GM12891 (cell line): ENCODE data around the gene CGA.
A peak's percentile ranks its signal among the peaks of the same experiment; 100 is the strongest.

Source experiments
- DNase-seq: peaks from one replicate; pipeline ENCODE4 v3.0.0; 2011; ENCODE audit warnings: low spot score; ENCODE audit not compliant: insufficient read length
- FAIRE-seq: peaks from 2 replicates; lab custom pipeline; 2011; peaks lifted over from hg19 to GRCh38; lab: Jason Lieb, UNC
- PAX5 ChIP-seq: IDR thresholded peaks from 2 replicates; pipeline ENCODE4 v1.6.1; 2011; ENCODE audit warnings: low read length, moderate library complexity, mild to moderate bottlenecking; ENCODE audit not compliant: insufficient read depth, severe bottlenecking
- POLR2A ChIP-seq: IDR thresholded peaks from 2 replicates; pipeline ENCODE4 v1.6.1; 2011; ENCODE audit warnings: low read depth, low read length, control low read depth
- POLR2AphosphoS5 ChIP-seq: IDR thresholded peaks from 2 replicates; pipeline ENCODE4 v1.6.1; 2011; ENCODE audit warnings: low read depth, low read length, control low read depth
- POU2F2 ChIP-seq: IDR thresholded peaks from 2 replicates; pipeline ENCODE4 v1.6.1; 2011; ENCODE audit warnings: low read depth, mild to moderate bottlenecking, control low read depth, low read length, moderate library complexity
- SPI1 ChIP-seq: IDR thresholded peaks from 2 replicates; pipeline ENCODE4 v1.6.1; 2011; ENCODE audit warnings: low read depth, low read length, control low read depth
- TAF1 ChIP-seq: IDR thresholded peaks from 2 replicates; pipeline ENCODE4 v1.6.1; 2011; ENCODE audit warnings: low read depth, low read length, control low read depth

The CGA gene

DNA sequence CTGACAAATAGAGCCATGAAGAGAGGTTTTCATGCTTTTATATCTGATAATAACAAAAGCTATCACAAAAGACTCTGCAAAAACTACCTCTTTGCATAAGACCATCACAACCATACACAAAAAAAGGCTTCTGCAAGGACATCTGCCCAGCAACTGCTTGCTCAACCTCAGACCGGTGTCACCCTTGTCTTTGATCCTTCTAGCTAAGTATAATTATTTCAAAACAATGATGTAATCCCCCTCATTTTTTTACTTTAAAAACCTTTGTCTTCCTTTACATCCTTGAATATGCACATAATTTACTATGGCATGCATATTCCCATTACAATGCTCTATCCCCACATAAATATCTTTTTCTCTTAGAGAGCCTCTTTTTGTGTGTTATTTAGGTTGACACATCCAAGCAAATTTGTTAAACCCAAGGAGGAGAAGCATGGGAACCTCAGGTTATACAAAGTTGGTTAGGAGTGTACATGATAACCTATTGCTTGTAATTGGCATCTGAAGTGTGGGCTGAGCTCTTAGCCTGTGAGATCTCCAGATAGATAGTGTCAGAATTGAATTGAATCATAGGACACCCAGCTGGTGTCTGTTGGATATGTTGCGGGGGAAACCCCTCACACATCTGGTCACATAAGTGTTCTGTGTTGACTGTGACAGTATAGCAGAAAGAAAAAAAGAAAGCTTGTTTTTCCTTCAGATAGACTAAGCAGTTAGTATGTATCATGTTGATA lies 20.7 kb upstream of the CGA start:
- FAIRE-seq (peak; percentile 91), DNase-seq (peak; percentile 11)
- no peak for TF ChIP-seq POLR2A
- TF ChIP-seq POLR2AphosphoS5 = no peak
- TF ChIP-seq POU2F2 = no peak
- no peak for TF ChIP-seq TAF1
- TF ChIP-seq PAX5 = no peak
- no peak for TF ChIP-seq SPI1

DNA sequence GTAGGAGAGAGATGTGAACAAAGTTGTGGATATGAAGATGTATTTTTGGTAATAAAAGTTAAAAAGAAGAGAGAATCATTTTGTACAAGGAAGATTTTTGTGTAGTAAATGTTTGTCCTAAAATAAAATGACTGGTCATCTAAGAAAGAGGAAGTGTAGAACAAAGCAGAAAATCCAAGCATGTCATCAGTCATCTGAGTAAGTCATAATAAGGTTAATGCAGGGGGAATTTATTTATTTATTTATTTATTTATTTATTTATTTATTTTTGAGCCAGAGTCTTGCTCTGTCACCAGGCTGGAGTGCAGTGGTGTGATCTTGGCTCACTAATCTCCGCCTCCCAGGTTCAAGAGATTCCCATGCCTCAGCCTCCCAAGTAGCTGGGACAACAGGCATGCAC lies 15.7 kb upstream of the CGA start:
- TF ChIP-seq SPI1 (peak; percentile 86), POLR2AphosphoS5 (no peak)
- DNase-seq (no peak), FAIRE-seq (no peak)

DNA sequence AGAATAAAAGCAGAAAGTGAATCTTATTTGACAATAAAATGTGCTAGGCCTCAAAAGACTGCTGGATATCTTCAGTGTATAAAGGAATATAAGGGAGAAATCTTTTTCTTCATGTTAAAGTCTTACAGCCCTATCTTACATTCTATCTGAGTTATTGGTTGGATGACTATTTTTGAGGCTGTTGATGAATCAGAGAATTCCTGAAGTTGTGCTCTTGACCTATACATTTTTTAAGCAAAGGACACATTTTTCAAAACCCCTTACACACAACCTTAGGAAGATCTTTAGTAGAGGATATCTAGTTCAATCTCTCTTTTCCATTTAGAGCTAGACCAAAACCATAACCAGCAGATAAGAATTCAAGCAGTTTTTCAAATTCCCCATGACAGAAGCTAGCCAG lies 10.9 kb upstream of the CGA start:
- no peak for FAIRE-seq
- TF ChIP-seq SPI1 (no peak), POLR2A (no peak), PAX5 (no peak), TAF1 (no peak), POU2F2 (no peak), POLR2AphosphoS5 (no peak)
- DNase-seq = no peak

DNA sequence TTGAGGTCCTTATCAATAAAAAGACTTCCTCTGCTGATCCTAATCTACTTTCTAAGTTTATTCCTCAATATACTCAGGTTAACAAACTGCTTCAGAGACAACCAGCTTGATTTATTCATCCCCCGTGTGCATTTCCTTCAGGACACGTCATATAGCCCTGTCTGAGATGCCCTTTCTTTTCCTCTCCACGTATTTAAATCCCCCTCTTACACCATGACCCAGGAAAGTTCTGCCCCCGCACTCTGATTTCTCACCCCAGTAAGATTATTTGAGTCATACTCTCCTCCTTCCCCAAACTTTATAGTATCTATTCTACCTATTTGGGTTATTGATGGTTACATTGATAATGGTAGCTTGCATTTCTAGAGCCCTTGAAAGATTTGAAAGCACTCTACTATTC lies 9.8 kb upstream of the CGA start:
- FAIRE-seq = no peak
- no peak for DNase-seq
- TF ChIP-seq POLR2A = no peak

DNA sequence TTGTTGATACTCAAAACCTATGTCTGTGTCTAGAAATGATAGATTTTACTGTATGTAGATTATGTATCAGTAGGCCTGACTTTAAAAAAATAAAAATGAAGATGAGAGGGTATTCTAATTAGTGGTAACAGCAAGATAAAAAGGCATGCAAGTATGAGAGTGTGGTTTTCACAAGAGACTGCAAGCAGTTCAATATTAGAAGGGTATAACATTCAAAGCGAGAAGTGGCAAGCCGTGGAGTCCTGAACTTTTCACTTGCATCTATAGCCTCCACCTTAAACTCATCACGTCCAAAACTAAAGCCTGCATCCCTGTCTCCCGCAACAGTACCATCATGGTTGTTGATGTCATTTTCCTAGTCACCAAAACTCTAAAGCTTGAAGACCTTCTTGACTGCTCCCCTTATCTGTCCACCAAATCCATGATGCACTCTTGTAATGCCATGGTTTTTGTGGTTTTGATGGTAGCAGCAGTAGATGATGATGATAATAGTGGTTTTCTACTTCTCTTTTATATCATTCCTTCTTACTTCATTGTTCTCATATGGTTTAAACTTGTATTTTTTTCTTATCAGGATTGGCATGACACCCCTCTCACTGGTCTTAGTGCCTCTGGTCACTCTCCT lies 9.2 kb upstream of the CGA start:
- TF ChIP-seq POU2F2 = no peak
- TF ChIP-seq PAX5 = no peak
- no peak for TF ChIP-seq POLR2A
- TF ChIP-seq TAF1 = no peak
- FAIRE-seq = no peak
- no peak for DNase-seq

DNA sequence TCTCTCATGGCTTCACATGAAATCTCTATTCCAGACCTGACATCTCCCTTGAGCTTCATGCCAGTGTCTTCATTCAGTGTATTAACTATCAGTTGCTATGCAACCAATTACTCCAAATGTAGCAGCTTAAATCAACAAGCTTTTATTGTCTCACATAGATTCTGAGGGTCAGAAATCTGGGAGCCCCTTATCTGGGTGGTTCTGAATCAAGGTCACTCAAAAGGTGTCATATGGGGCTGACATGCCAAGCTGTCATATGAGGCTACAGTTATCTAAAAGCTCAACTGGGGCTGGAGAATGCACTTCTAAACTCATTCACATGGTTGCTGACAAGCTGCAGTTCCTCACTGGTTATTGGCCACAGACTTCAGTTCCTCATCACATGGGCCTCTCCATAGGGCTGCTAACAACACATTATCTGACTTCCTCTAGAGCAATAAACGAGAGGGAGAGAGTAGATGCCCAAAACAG lies 7.3 kb upstream of the CGA start:
- FAIRE-seq (no peak), DNase-seq (no peak)
- TF ChIP-seq POLR2A (no peak), SPI1 (peak; percentile 49; the same call in 1 of the 2 replicates)

DNA sequence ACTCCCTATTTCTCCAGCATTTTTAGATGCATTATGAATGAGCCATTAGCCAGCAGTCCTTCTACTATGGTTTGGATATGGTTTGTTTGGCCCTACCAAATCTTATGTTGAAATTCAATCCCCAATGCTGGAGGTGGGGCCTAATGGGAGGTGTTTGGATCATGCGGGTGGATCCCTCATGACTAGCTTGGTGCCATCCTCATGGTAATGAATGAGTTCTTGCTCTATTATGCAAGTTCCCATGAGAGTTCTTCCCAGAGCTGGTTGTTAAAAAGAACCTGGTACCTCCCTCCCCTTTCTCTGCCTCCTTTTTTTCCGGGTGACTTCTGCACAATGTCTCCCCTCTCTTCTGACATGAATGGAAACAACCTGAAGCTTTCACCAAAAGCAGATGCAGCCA lies 6.2 kb upstream of the CGA start:
- FAIRE-seq (peak; percentile 40), DNase-seq (no peak)

DNA sequence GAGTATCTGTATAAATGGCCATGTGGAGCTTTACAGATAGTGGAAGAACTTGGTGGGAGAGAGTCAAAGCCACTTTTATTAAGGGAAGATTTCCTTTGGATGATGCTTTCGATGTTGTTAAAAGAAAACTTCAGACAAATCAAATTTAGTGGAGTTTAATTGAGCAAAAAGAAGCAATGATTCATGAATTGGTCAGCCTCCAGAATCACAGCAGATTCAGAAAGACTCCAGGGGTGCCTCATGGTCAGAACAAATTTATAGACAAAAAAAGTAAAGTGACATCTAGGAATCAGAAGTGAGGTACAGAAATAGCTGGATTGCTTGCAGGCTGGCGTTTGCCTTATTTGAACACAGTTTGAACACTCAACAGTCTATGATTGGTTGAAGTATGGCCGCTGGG lies 5.3 kb upstream of the CGA start:
- FAIRE-seq (no peak), DNase-seq (no peak)
- TF ChIP-seq POLR2A (no peak), POU2F2 (no peak), PAX5 (no peak), POLR2AphosphoS5 (no peak), SPI1 (no peak), TAF1 (no peak)

More for the DNA sequence above, 6.2 kb upstream of the CGA start:
- TF ChIP-seq POU2F2 (no peak), SPI1 (no peak), TAF1 (no peak), POLR2A (no peak), POLR2AphosphoS5 (no peak), PAX5 (no peak)

DNA sequence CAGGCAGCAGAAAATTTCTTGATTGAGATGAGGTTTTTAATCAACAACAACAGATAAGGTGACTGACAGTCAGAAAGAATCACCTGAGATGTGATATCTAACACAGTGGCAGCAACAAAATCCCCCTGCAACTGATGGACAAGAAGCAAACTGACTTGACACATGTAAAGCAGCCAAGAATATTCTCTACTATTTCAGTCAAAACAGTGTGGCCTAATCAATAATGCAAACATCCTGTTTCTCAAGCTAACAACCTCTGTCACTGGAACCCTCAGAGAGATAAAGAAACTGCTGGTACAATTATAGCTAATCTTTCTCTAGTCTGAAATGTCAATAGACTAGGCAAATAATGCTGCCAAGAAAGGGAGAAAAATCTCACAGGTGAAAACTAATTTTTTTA lies 4.6 kb upstream of the CGA start:
- peak; percentile 77 for FAIRE-seq
- DNase-seq = no peak
- TF ChIP-seq TAF1 (no peak), PAX5 (no peak), POLR2A (no peak), SPI1 (no peak)

DNA sequence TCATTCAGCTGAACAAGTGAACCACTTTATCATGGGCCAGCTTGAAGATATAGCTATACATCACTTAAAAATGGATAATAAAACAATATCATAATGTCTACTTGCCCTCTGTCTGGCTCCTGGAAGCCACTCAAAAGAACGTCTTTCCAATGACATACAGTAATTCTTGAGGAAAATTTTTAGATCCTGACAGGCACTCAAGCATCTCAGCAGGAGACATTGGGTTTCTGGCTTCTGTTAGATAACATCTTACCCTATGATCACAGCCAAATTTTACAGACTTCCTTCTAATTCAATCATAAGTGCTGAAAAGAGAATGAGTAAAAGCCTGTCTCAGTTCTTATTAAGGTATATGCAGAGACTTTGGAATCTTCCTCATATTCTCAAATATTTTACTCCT lies 330 bp downstream of the CGA start:
- FAIRE-seq = no peak

DNA sequence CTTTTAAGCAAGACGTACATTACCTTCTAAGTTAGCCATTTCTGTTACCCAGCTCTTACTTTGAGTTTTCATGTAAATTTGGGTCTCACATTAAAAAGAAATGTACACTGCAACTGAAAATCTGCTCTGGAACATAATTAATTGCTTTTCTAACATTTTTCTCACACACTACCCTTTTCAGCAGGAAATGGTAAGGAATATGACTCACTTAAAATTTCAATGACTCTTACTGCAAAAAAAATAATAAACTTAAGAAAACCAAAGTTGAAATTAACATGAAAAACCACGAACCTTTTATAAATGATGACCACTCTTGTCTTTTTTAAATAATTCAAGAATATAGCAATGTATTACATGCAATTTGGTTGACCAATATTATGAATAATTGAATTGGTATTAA lies 1.3 kb downstream of the CGA start:
- DNase-seq (no peak), FAIRE-seq (no peak)
- no peak for TF ChIP-seq POLR2A
- no peak for TF ChIP-seq TAF1
- TF ChIP-seq SPI1 = no peak
- TF ChIP-seq POLR2AphosphoS5 = no peak
- TF ChIP-seq POU2F2 = no peak
- TF ChIP-seq PAX5 = no peak

More for the DNA sequence above, 330 bp downstream of the CGA start:
- TF ChIP-seq SPI1 (no peak), TAF1 (no peak), POLR2AphosphoS5 (no peak), POLR2A (no peak), POU2F2 (no peak), PAX5 (no peak)
- DNase-seq = no peak
